DMS114 treated with DMSO at 0.1 percent for 48 hours (cell line): Measurements from ENCODE around the gene HLA-F.

Experiments used
- DNase-seq: peaks from one replicate; lab custom pipeline; 2025; ENCODE audit not compliant: unreplicated experiment; lab: John Stamatoyannopoulos, UW

HLA-F gene

DNA sequence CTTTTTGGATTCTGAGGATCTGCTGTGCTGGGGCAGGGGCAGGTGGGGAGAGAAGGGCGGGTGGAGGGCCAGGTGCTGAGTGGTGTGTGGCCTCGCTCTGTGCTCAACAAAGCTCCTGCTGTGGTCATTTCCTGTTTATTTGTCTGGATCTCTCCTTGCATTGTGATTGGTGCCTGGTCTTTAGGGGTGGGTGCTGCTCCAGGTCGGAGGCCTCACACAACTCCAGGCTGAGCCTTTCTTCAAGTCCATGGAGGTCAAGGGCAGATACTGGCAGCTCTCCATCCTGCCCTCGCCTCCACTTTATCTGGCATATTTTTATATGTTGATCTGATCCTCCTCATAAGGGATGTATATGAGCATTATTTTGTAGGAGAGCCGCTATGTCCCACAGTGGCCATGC lies 36.2 kb downstream of the HLA-F start:
- DNase-seq = no peak

DNA sequence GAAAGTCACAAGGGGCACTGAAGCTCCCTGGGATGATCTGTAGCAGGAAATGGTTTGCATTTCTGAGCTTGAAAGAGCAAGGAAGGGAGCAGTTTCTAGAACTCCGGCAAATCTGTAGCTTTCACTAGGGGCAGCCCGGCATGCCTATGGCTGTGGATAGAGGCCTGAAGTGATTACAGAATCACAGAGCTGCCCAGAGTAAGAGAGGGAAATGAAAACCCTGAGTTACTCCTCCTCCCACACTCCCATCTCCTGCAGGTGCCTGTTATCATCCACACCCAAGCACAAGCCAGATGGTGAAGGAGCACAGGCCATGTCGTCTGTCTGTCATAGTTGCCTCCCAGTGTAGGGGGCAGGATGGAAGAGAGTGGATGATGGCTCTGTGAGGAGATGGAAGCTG lies 37.1 kb downstream of the HLA-F start:
- no peak for DNase-seq

- DNase-seq = no peak
Observed at GRCh38 chr6:29762051-29762450, 38.8 kb downstream of the HLA-F start.

DNA sequence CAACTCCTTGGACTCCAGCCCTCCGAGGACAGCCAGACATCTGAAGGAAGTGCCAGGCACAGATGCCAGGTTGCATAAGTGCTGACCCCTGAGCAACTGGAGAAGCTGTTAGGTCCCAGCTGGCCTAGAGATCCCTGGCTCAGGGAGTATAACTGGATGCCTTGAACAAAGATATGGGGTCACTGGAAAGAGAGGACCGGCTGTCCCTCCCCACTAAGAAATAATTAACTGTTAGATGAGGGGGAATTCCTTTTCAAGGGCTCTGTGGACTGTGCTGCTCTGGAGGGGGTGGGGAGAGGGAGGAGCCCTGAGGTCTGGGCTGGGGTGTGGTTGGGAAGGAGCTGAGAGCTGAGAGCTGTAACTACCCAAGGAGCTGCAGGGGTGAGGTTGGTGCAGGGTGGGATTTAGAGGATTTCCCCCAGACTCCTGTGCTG lies 39.6 kb downstream of the HLA-F start:
- no peak for DNase-seq

DNA sequence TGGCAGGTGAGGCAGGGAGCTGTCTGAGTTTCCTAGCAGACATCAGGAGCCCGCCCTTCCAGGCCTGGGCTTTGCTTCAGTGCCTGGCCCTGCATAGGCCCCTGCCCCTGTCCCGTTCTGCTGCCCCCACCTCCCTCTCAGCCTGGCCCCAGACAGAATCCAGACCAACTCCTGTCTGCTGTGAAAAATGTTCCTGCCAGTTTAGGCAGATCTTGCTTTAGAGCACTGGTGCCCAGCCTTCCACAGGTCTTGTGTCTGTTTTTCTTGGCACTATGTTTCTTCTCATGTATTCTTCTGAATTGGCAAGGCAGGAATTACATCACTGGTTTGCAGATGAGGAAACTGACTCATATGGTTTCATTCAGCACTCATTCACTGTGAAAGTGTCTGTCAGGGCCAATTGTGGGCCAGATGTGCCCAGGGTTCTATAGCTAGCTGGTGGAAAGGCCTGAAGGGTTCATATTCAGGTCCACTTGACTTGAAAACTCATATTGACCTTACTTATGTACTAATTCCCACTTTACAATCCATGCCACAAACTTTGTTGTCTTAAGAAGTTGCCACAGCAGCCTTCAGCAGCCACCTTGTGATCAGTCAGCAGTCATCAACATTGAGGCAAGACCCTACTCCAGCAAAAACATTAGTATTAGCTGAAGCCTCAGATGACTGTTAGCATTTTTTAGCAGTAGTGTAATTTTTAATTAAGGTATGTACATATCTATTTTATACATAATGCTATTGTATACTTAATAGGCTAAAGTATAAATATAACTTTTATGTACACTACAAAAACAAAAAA lies 40.5 kb downstream of the HLA-F start:
- DNase-seq = no peak

GRCh38 chr6:29764422-29765196 lies 41.4 kb downstream of the HLA-F start:
- DNase-seq = no peak

DNA sequence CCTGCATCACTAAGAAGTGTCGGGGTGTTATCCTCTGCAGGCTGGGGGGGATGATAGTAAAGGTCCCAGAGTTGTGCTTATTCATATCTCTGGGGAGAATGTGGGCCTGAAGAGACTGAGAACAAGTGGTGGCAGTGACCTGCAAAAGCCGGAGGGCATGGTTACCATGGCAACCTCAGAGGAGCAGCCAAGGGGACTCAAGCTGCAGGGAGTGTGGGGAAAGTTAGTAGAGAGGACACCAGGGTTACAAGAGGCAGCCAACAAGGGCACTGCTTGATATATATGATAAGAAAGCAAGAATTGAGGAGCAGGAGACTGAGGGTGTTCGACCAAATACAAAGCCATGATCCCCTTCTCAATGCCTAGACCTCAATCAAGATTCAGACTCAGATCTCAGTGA lies 46.1 kb downstream of the HLA-F start:
- no peak for DNase-seq

DNA sequence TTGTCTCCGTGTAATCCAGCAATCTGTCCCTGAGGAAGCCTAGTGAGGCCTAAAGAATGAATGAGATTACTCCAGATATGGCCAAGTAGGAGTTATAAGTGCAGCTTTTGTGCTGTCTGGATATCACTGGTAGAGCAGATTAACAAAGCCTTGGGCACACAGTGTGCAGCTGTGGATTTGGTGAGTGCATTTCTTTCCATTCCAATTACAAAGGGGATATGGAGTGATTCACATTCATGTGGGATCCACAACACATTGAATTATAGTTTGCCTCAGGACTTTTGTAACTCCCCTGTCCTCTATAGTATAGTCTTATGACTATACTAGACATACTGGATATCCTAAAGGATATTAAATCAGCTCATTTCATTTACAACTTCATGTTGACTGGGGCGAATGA lies 47.1 kb downstream of the HLA-F start:
- DNase-seq = no peak

- DNase-seq = no peak
Observed at GRCh38 chr6:29776684-29777083, 53.5 kb downstream of the HLA-F start.
